K562 (cell line): ENCODE data around the gene DDX50. TPM values are rescaled to one million over a fixed set of nuclear protein-coding genes. Genes with fewer than 3 reads are reported as not detected.

Experiments
- ARHGAP35 ChIP-seq: fragments of 450-650 bp; IDR thresholded peaks from 2 replicates; pipeline ENCODE4 v1.6.1; 2018; ENCODE audit not compliant: partially characterized antibody
- CBX1 ChIP-seq: sonication (generic); IDR thresholded peaks from 2 replicates; pipeline ENCODE4 v1.6.1; 2016; ENCODE audit warnings: antibody characterized with exemption, low read depth, mild to moderate bottlenecking
- CREB5 ChIP-seq: fragments of 250-450 bp; sonication (Bioruptor Pico); IDR thresholded peaks from 2 replicates; pipeline ENCODE4 v1.5.0; 2020; ENCODE audit warnings: mild to moderate bottlenecking
- CREM ChIP-seq: IDR thresholded peaks from 2 replicates; pipeline ENCODE4 v1.6.1; 2014; ENCODE audit warnings: antibody characterized with exemption, low read depth
- HEY1 ChIP-seq: fragments of 250-450 bp; sonication (Bioruptor Pico); IDR thresholded peaks from 2 replicates; pipeline ENCODE4 v1.5.0; 2020; ENCODE audit warnings: mild to moderate bottlenecking, moderate library complexity, borderline replicate concordance
- HMG20B ChIP-seq: fragments of 250-450 bp; sonication (Bioruptor Pico); IDR thresholded peaks from 2 replicates; pipeline ENCODE4 v1.5.0; 2021; ENCODE audit warnings: mild to moderate bottlenecking
- LCOR ChIP-seq: sonication (generic); formaldehyde crosslinking; IDR thresholded peaks from 2 replicates; pipeline ENCODE4 v1.8.0; 2022; ENCODE audit warnings: mild to moderate bottlenecking, missing genetic modification reagents
- MECOM ChIP-seq: fragments of 250-450 bp; sonication (Bioruptor Pico); IDR thresholded peaks from 2 replicates; pipeline ENCODE4 v1.8.0; 2022; ENCODE audit warnings: inconsistent platforms
- NCOA1 ChIP-seq: fragments of 450-650 bp; IDR thresholded peaks from 2 replicates; pipeline ENCODE4 v1.6.1; 2016; ENCODE audit warnings: low read depth
- NFXL1 ChIP-seq: fragments of 450-650 bp; formaldehyde crosslinking; IDR thresholded peaks from 2 replicates; pipeline ENCODE4 v1.4.0; 2021; ENCODE audit warnings: mild to moderate bottlenecking
- NRF1 ChIP-seq, 2 experiments: fragments of 450-650 bp; IDR thresholded peaks in 1 of 2; conservative IDR thresholded peaks in 1 of 2; 2 replicates each; pipeline ENCODE4 v1.6.1; 2014; ENCODE audit warnings: mild to moderate bottlenecking in 2 of 2
- RFX7 ChIP-seq: fragments of 250-450 bp; sonication (Bioruptor Pico); IDR thresholded peaks from 2 replicates; pipeline ENCODE4 v1.5.1; 2021; ENCODE audit warnings: mild to moderate bottlenecking
- SREBF1 ChIP-seq: fragments of 150-350 bp; IDR thresholded peaks from 2 replicates; pipeline ENCODE4 v1.6.1; 2014; ENCODE audit warnings: antibody characterized with exemption, low read depth, low read length, borderline replicate concordance
- TARDBP ChIP-seq: fragments of 450-650 bp; IDR thresholded peaks from 2 replicates; pipeline ENCODE4 v1.6.1; 2016
- THAP12 ChIP-seq: fragments of 250-450 bp; sonication (Bioruptor Pico); IDR thresholded peaks from 2 replicates; pipeline ENCODE4 v1.9.0; 2021; ENCODE audit warnings: mild to moderate bottlenecking, inconsistent platforms
- TRIM28 ChIP-seq: fragments of 450-650 bp; IDR thresholded peaks from 2 replicates; pipeline ENCODE4 v1.6.1; 2017
- U2AF1 ChIP-seq: fragments of 200-400 bp; formaldehyde crosslinking; optimal IDR thresholded peaks from 2 replicates; pipeline ENCODE3; 2017; ENCODE audit warnings: mild to moderate bottlenecking, low read depth, low read length, moderate library complexity
- ZBTB26 ChIP-seq: fragments of 450-650 bp; formaldehyde crosslinking; IDR thresholded peaks from 2 replicates; pipeline ENCODE4 v1.4.0; 2022; ENCODE audit warnings: missing genetic modification characterization
- ZBTB49 ChIP-seq: sonication (generic); formaldehyde crosslinking; IDR thresholded peaks from 2 replicates; pipeline ENCODE4 v1.8.0; 2022; ENCODE audit warnings: missing genetic modification reagents, mild to moderate bottlenecking, borderline replicate concordance
- ZHX1 ChIP-seq: fragments of 150-350 bp; conservative IDR thresholded peaks from 2 replicates; pipeline ENCODE4 v1.6.1; 2014; ENCODE audit warnings: low read length
- ZNF699 ChIP-seq: fragments of 250-450 bp; sonication (Bioruptor Pico); IDR thresholded peaks from 2 replicates; pipeline ENCODE4 v1.8.0; 2021; ENCODE audit warnings: mild to moderate bottlenecking, moderate library complexity; ENCODE audit not compliant: insufficient replicate concordance
- polyA plus RNA-seq, 8 experiments: library from polyadenylated mRNA; depleted of rRNA in 4 of 8; stranded (reverse) in 5 of 8; unstranded in 3 of 8; fragments of >200 nt; fragmentation: Nextera tagmentation in 2 of 8; fragmentation: Illumina TruSeq in 1 of 8; extraction: Ambion mirVana in 2 of 8; extraction: Trizol in 1 of 8; gene quantifications; 2 replicates each; pipeline versions ENCODE4 v1.2.1 to v1.2.3, GENCODE V29; 2011 to 2014; ENCODE audit warnings: inconsistent platforms in 1 of 8, missing spikeins in 1 of 8
- total RNA-seq, 7 experiments: library from RNA; depleted of rRNA in 6 of 7; stranded (reverse); fragments of >200 nt in 6 of 7; fragmentation: Illumina TruSeq in 2 of 7; extraction: Trizol in 2 of 7; gene quantifications; 2 replicates each; pipeline versions ENCODE4 v1.2.1 to v1.2.3, GENCODE V29; 2011 to 2021; ENCODE audit warnings: low replicate concordance in 1 of 7

The DDX50 gene
- total and polyA plus RNA-seq, 9 of the 15 experiments (the other 6 are each of a cell fraction or from before 2014, with no cell fraction given): 36.7 to 86.8 (median 57.4) TPM

GRCh38 chr10:68861253-68861652 is 39.9 kb upstream of the DDX50 start (continued):
- TF ChIP-seq THAP12 (CRISPR knock-in tag) (no peak), MECOM (CRISPR knock-in tag) (no peak), SREBF1 (no peak), CREB5 (CRISPR knock-in tag) (no peak), CBX1 (peak; percentile 99), RFX7 (CRISPR knock-in tag) (no peak), HMG20B (no peak), NFXL1 (CRISPR knock-in tag) (no peak), LCOR (CRISPR knock-in tag) (no peak), NRF1 (conservative IDR thresholded peaks at IDR 0.05 in 1 of 2, IDR thresholded peaks at IDR 0.05 in 1 of 2) (no peak), NCOA1 (no peak), HEY1 (no peak), ZNF699 (no peak), ZBTB49 (CRISPR knock-in tag) (no peak), ARHGAP35 (no peak), TRIM28 (peak; percentile 99), CREM (0 out of 2 replicates have a peak, but pooled peaks have one; percentile 14), TARDBP (no peak), ZBTB26 (CRISPR knock-in tag) (no peak), U2AF1 (no peak), ZHX1 (no peak)
